GM12864 (cell line): ENCODE results near the gene ITSN2.
"Not testable (repeated sequence)": the region's sequence is repeated elsewhere in the genome, so short reads cannot be mapped to it uniquely, and the experiment has no call there.

Source experiments
- DNase-seq: peaks from one replicate; pipeline ENCODE4 v3.0.0-alpha.2; 2011; ENCODE audit warnings: low read depth
- H3K4me3 ChIP-seq: 2 replicates; pipeline ENCODE4 v1.5.1; 2011; ENCODE audit warnings: mild to moderate bottlenecking, low read depth, low read length, control low read depth
- TF ChIP-seq, protein P1 (sequence below): IDR thresholded peaks from 2 replicates; pipeline ENCODE4 v1.5.1; 2011; ENCODE audit warnings: low read depth, mild to moderate bottlenecking, moderate library complexity, low read length, control low read depth, inconsistent platforms; ENCODE audit errors: missing control alignments

Gene ITSN2

DNA sequence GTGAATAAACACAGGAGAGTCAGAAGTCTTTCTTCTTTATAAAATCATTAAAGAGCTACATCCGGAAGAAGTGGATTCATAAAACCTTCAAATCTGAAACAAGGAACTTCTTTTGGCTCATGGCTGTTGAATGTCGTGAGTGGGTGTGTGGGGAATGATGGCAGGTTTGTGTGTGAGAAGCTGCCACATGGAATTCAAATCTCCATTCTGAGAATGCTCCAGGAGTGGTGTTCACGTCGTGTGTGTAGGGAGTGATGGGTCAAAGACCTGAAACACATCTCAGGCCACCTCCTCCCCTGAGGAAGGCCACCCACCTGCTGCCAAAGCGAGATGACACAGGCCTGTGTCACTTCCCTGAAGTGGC is 156.6 kb downstream of the ITSN2 start:
- H3K4me3 ChIP-seq: no peak overlapping the region
- TF ChIP-seq, protein P1, sequence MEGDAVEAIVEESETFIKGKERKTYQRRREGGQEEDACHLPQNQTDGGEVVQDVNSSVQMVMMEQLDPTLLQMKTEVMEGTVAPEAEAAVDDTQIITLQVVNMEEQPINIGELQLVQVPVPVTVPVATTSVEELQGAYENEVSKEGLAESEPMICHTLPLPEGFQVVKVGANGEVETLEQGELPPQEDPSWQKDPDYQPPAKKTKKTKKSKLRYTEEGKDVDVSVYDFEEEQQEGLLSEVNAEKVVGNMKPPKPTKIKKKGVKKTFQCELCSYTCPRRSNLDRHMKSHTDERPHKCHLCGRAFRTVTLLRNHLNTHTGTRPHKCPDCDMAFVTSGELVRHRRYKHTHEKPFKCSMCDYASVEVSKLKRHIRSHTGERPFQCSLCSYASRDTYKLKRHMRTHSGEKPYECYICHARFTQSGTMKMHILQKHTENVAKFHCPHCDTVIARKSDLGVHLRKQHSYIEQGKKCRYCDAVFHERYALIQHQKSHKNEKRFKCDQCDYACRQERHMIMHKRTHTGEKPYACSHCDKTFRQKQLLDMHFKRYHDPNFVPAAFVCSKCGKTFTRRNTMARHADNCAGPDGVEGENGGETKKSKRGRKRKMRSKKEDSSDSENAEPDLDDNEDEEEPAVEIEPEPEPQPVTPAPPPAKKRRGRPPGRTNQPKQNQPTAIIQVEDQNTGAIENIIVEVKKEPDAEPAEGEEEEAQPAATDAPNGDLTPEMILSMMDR: no peak
- DNase-seq: no peak

DNA sequence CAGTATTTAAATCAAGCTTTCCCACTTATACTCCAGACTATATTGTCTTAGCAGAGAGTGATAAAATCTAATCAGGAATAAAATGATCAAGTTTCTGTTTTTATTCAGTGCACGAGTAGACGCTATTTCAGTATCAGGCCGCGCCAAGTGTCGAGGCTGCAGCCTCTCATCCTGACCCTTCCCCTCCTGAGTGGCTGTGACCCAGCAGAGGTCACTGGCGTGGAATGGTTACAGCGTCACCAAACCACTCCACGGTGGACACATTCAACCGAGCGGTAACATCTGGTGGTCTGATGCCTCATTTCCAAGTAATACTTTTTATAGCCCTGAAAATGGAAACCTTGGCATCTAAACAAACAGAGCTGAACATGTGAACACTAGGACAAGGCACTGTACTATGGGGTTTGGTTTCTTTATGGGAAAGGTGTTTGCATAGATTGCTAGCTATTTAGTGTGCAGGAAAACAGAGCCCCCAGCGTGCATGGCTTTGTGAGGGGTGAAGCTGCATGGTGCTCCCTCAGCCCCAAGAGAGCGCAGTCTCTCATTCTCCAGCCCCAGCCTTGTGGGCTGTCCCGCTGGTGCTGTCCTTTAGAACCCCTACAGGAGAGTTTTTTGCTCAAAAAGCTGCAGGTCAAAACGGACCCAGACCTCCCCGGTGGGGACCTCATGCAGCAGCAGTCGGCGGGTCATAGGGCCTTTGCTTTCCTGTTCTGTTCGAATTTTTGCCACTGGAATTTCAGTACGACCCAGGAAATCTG is 157.1 kb downstream of the ITSN2 start:
- H3K4me3 ChIP-seq: no peak overlapping the region
- TF ChIP-seq, protein P1: no peak
- DNase-seq: no peak

DNA sequence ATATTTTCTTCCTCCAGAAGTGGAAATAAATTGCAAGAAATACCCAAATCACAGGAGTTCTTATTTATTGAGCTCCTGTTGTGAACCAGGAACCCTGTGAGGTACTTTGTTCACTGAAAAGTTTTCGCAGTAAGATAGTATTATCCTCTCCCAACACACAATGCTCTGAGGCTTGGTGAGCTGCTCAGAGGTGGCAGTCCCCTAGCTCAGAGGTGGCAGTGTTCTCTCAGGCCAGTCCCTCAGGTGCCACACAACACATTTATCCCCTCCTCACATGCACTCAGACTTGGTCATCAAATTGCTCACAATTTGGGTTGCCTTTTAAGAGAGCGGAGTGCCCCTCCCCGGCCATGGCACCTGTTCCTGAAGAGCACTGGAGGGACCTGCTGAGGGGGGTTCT is 159.5 kb downstream of the ITSN2 start:
- TF ChIP-seq, protein P1: no peak
- DNase-seq: no peak
- H3K4me3 ChIP-seq: no peak overlapping the region

DNA sequence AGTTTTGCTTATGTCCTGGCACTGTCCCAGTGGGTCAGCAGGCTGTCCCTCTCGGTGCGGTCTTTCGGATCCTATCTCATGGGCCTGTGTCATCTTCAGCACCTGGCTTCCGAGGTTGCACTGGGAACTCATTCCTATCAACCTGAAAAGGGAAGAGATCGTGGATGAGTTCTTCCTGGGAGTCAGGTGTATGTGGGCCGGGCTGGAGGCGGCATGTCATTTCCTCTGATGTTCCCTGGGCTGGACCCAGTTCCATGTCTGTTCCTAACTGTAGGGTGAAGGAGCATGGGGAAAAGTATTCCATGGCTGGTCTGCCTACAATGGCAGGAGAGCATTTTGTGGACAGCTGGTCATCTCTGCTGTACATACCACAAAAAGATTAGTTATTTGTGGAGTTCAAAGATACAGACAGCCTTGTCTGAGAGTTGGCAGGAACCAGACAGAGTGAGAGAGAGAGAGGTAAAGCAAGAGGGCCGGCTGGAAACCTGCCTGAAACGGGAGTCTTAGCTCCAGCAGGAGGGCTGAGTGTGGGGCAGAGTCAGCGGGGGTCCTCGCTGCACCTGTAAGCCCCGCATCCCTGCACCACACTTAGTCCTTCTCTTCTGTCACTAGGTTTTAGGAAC is 160.3 kb downstream of the ITSN2 start:
- TF ChIP-seq, protein P1: no peak
- no peak overlapping the region for H3K4me3 ChIP-seq
- DNase-seq: no peak

DNA sequence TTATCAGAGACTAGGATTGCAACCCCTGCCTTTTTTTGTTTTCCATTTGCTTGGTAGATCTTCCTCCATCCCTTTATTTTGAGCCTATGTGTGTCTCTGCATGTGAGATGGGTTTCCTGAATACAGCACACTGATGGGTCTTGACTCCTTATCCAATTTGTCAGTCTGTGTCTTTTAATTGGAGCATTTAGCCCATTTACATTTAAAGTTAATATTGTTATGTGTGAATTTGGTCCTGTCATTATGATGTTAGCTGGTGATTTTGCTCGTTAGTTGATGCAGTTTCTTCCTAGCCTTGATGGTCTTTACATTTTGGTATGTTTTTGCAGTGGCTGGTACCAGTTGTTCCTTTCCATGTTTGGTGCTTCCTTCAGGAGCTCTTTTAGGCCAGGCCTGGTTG is 163.1 kb downstream of the ITSN2 start:
- H3K4me3 ChIP-seq, DNase-seq: not testable (repeated sequence)

DNA sequence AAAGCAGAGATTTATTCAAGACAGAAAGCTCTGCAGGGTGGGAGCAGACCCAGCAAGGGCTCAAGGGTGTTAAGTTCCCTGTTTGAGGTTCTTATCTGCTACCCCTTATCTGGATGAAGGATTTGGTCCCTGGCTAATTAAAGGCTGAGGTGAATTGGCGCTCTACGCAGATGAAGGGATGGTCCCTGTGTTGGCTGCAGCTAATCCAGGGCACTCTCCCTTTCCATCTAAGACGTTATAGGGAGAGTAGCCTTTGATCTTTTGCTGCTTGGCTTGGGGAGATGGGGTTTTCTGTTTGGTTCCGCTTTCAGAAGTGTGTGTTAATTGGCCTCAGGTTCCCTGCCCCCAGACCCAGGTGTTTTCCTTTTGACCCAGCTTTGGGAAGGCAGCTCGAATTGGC is 168.5 kb downstream of the ITSN2 start:
- TF ChIP-seq, protein P1: no peak
- H3K4me3 ChIP-seq: no peak overlapping the region
- no peak for DNase-seq

DNA sequence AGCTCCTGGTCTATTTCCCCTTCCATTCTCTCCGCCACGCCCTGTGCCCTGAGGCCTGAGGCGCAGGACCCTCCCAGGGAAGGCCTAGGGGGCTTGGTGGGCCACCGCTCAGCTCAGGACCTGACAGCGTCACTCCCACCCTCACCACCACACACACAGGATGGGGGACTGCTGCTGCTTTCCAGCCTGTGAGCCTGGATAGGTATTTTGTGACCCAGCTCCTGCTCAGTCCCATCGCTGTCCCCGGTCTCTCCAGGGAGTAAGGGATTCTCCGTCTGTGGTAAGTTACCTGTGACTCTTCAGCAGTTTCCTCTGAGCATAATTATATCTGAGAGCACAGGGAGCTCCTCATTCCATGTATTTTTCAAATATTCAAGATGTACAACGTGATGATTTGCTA is 169.2 kb downstream of the ITSN2 start:
- no peak overlapping the region for H3K4me3 ChIP-seq
- DNase-seq: no peak
- TF ChIP-seq, protein P1: no peak
